IPS-15b (cell line): Measurements from ENCODE around the gene CAMSAP1.
A peak's percentile ranks its signal among the peaks of the same experiment; 100 is the strongest.

Experiments
- H3K27me3 ChIP-seq: one replicate; pipeline ENCODE4 v1.6.1; 2013; ENCODE audit warnings: low read length; ENCODE audit not compliant: control insufficient read depth, insufficient read depth
- H3K36me3 ChIP-seq: one replicate; pipeline ENCODE4 v1.6.1; 2013; ENCODE audit warnings: low read length; ENCODE audit not compliant: control insufficient read depth, insufficient read depth
- H3K4me1 ChIP-seq: one replicate; pipeline ENCODE4 v1.6.1; 2013; ENCODE audit warnings: mild to moderate bottlenecking, low read length; ENCODE audit not compliant: control insufficient read depth, insufficient read depth
- H3K4me3 ChIP-seq: one replicate; pipeline ENCODE4 v1.5.1; 2013; ENCODE audit warnings: low read depth, low read length
- H3K9ac ChIP-seq: one replicate; pipeline ENCODE4 v1.6.1; 2013; ENCODE audit warnings: low read depth, mild to moderate bottlenecking, low read length
- H3K9me3 ChIP-seq: one replicate; pipeline ENCODE4 v1.6.1; 2013; ENCODE audit warnings: mild to moderate bottlenecking, low read length; ENCODE audit not compliant: control insufficient read depth, insufficient read depth

CAMSAP1 gene

DNA sequence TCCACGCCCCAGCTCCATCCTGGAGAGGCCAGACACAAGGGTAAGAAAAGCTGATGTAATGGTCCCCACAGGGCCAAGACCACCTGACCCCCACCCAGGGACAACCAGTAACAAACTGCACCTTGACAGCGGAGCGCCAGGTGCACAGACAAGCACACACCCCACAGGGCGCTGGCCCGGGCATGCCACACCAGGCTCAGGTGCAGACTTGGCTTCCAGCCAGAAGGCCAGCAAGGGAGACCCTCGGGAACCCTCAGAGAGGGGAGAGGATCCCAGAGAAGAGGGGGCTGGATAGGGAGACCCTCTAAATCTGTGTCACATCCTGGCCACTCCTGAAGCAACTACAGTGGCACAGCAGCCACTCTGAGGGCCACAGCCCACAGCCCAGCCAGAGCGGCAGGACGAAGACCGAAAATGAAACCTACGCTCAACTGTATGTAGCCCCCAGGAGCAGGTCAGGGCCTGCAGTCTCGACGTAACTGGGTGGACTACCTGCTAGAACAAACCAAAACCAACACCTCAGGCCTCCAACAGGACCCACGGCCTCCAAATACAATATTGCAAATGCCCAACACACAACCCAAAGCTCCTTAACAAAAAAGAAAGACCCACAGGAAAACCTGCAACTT is 18.5 kb downstream of the CAMSAP1 start:
- H3K4me1 ChIP-seq: peaks cover 17% of the 10 kb centered on the region
- H3K36me3 ChIP-seq: peaks cover 7% of the 10 kb centered on the region
- no peaks in the 10 kb centered on the region for H3K27me3 ChIP-seq
- H3K9me3 ChIP-seq: no peaks in the 10 kb centered on the region
- H3K9ac ChIP-seq: peak overlapping the region; percentile 66
- no peak overlapping the region for H3K4me3 ChIP-seq

DNA sequence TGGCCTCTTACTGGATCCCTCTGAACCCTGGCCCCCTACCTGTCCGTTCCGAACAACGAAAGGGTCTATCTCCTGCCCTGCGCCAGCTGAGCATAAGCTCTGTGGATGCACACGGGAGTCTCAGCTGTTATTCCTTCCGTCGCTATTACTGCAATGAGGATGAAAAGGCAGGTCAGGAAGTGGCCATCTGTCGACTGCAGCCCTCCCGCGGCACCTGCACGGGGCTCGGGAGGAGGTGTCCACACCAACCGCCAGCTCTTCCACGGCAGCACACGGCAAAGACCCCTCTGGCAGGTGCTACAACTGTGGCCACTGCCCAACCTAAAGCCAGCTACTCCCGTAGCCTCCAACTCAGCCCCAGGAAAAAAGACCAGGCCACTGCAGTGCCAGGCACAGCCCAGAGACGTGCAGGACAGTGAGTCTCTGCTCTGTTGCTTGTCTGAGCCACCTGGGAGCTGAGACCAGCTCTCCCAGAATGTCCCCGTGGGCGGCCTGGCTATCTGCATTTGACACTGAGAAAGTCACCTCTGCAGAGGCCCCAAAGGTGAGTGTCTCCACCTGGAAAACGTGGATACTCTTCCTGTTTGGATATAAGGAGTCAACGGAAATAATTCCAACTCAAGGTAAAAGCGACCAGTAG is 19.1 kb downstream of the CAMSAP1 start:
- Histone ChIP-seq H3K9me3 (no peaks in the 10 kb centered on the region), H3K9ac (peak overlapping the region; percentile 66), H3K4me1 (peaks cover 17% of the 10 kb centered on the region), H3K4me3 (no peak overlapping the region), H3K27me3 (no peaks in the 10 kb centered on the region), H3K36me3 (peaks cover 7% of the 10 kb centered on the region)

DNA sequence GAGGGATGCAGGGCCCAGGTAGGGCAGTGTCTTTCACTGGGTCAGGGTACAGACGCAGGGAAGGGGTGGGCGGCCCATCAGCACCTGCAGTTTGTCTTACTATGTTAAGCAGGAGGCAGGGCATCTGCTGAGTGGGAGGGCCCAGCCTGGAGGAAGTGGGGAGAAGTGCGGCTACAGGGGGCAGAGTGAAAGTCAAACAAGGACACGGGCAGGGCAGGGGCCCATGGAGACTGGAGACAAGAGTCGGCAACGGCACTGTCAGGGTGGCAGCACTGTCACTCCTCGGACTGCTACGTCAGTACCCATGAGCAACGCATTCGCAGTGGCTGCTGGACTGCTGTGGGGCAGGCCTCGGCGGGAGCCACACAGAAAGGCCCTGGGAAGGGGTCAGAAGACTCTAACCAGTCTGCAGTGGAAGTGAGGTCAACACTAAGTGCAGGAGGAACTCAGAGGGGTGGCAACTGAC is 19.7 kb downstream of the CAMSAP1 start:
- peaks cover 17% of the 10 kb centered on the region for H3K4me1 ChIP-seq
- H3K4me3 ChIP-seq: no peak overlapping the region
- no peaks in the 10 kb centered on the region for H3K27me3 ChIP-seq
- peaks cover 7% of the 10 kb centered on the region for H3K36me3 ChIP-seq
- H3K9me3 ChIP-seq: no peaks in the 10 kb centered on the region
- peak overlapping the region; percentile 66 for H3K9ac ChIP-seq

DNA sequence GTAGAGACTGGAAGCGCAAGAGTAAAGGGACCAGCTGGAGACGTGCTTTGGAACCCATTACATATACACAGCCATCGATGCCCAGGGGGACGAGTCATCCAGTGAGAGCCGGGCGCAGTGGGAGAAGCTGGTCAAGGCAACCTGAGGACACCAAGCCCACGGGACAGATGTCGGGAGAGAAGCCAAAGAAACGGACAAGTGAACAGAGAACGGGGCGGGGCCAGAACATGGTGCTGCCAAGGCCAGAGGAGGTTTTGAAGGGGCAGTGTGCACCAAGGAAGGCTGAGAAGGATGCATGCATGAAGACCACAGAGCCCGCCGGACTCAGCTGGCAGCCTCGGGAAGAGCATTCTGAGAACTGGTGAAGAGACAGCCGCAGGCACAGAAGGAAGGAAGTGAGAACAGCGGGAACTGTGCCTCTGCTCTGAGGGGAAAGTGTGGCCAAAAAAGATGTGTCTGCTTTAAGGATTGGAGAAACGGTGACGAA is 20.3 kb downstream of the CAMSAP1 start:
- Histone ChIP-seq H3K4me3 (no peak overlapping the region), H3K9me3 (no peaks in the 10 kb centered on the region), H3K9ac (peak overlapping the region; percentile 60), H3K4me1 (peaks cover 17% of the 10 kb centered on the region), H3K36me3 (peaks cover 7% of the 10 kb centered on the region), H3K27me3 (no peaks in the 10 kb centered on the region)

DNA sequence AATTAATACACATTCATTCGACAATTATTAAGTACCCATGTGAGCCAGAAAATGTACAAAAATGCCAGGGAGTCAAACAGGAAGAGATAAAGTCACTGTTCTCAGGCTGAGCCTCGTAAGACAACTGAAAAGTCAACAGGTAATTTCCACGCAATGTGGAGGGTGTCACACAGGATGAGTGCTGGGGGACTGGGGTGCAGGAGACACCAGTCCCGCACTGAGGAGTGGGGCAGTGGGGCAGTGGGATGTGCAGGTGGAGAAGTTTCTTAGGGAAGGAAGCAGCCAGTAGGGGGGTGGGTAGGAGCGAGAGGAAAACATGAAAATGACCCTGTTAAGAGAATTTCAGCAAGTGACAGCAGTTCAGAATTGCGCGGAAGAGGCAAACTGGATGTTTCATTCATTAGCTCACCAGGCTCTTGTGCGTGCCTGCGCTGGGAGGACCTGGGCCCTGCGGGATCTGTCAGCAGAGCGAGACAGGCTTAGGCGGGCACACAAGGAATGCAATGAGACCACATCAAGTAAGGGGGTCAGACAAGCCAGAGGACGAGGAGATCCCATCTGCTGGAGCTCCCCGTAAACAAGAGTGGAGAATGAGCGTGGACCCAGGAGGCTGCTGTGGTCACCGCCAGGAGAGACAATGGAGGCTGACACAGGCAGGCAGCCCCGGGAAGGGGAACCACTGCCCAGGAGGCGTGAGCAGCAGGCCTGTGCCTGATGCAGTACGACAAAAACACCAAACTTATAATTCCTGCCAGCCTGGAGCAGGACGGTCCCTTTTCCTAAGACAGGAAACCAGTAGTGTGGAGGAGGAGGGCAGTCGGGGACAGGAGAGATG is 21.0 kb downstream of the CAMSAP1 start:
- no peaks in the 10 kb centered on the region for H3K27me3 ChIP-seq
- no peak overlapping the region for H3K9ac ChIP-seq
- no peaks in the 10 kb centered on the region for H3K9me3 ChIP-seq
- peaks cover 17% of the 10 kb centered on the region for H3K4me1 ChIP-seq
- H3K4me3 ChIP-seq: no peak overlapping the region
- peaks cover 7% of the 10 kb centered on the region for H3K36me3 ChIP-seq

DNA sequence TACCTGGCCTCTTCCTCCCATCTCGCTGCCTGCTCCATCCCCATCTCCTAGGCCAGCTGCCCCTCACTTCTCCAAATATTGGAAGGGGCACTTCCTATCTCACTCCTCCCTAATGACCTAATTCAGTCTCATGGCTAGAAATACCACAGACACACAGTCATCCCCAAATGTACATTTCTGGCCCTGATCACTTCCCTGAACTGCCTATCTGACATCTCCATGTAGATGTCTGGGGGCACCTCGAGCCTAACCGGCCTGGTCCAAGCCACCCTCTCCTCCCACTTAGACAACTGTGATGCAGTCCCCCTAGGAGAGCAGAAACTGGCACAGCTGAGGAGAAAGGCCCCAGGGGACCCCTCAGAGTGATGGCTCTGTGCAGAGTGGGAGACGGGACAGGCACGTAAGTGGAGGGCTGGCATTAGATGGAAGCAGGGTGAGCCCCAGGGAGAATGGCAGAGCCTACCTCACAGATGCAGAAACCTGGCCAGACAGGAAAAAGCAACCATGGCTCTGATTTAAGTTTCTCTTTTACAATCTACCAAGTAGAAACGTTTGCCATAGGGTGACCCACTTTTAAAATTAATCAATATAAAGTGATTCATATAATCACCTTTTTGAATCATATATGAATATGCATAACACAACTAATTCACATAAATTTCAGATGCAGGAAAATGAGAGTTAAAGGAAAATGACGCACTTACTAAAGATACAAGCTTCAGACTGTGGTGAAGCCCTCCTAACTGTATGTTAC is 22.1 kb downstream of the CAMSAP1 start:
- Histone ChIP-seq H3K36me3 (peaks cover 7% of the 10 kb centered on the region), H3K4me3 (no peak overlapping the region), H3K9ac (no peak overlapping the region), H3K9me3 (no peaks in the 10 kb centered on the region), H3K4me1 (peaks cover 19% of the 10 kb centered on the region), H3K27me3 (no peaks in the 10 kb centered on the region)

DNA sequence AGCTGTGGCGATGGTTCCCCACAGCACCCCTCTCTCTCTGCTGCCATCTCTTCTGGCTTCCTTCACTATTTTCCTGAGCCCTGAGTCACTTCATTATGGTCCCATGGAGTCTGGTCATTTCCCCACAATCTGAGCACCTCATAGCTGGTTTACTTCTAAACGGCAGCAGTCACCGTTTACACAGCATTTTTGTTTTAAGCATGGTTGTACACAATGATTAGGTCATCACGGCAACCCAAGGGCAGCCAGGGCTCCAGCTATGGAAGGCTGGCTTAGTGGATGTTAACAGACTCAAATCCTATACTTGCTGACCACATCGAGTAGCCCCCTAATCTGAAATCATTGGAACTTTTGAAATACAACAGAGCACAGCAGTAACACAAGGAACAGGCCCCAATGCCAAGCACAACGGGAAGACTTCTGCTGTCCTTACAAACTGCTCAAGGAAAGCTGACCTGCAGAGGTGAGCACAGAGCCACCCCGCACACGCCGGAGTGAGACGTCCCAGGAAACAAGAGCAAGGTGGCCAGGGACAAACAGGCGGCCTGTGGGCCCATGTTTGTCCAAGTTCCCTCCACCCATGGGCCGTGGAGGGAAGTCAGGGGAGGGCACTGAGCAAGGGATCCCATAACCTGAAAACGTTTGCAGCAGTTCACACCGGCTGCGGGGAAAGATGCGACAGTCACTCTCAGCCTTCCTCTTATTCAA is 22.9 kb downstream of the CAMSAP1 start:
- no peaks in the 10 kb centered on the region for H3K27me3 ChIP-seq
- peaks cover 20% of the 10 kb centered on the region for H3K4me1 ChIP-seq
- no peak overlapping the region for H3K9ac ChIP-seq
- H3K4me3 ChIP-seq: no peak overlapping the region
- H3K9me3 ChIP-seq: no peaks in the 10 kb centered on the region
- peaks cover 3% of the 10 kb centered on the region for H3K36me3 ChIP-seq

DNA sequence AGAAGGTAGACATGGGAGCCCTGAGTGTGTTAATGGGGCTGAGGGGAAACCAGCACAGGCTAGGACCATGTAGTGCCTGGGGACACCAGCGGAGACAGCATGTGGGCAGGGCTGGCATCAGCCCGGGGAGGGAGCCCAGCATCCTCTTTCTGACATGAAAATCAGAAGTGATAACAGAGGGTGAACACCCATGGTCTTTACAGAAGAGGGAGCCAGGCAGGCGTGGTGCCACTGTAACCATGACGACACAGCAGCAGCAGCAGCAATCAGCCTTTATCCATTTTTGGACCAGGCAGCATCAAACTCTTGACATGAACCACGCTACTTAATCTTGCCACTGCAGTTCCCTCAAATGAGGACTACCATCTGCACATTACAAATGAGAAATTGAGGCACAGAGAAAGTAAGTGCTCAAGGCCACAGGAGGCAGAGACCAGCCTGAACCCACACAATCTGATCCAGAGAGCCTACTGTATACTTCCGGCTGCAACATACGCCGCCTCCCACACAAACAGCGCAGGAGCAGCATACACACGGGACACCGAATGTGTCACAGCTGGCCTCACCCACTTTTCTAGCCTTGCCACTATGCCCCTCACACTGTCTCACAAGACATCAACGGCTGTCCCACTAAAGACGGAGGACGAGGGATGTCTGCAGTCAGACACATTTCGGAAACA is 23.8 kb downstream of the CAMSAP1 start:
- H3K27me3 ChIP-seq: no peaks in the 10 kb centered on the region
- peaks cover 3% of the 10 kb centered on the region for H3K36me3 ChIP-seq
- peaks cover 28% of the 10 kb centered on the region for H3K4me1 ChIP-seq
- H3K9ac ChIP-seq: no peak overlapping the region
- no peak overlapping the region for H3K4me3 ChIP-seq
- no peaks in the 10 kb centered on the region for H3K9me3 ChIP-seq

DNA sequence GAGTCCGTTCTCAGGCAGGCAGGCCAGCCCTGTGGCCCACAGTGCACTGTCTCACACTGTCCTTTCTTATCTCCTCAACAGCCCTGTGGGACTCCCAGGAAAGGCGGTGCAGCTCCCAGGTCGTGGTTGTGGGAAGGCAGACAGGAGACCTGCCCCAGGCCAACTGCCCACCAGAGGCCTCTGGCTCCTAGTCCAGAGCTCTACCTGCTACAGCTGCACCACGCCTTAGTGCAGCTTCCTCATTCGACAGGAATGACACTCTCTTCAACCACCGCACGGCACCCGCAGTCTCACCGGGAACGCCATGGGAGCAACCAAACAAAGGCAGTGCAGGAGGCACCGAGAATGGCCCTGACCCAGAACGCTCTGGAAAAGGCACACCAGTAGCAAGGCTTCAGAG is 25.3 kb downstream of the CAMSAP1 start:
- Histone ChIP-seq H3K4me1 (peaks cover 26% of the 10 kb centered on the region), H3K36me3 (no peaks in the 10 kb centered on the region), H3K9ac (no peak overlapping the region), H3K4me3 (no peak overlapping the region), H3K27me3 (no peaks in the 10 kb centered on the region), H3K9me3 (no peaks in the 10 kb centered on the region)

DNA sequence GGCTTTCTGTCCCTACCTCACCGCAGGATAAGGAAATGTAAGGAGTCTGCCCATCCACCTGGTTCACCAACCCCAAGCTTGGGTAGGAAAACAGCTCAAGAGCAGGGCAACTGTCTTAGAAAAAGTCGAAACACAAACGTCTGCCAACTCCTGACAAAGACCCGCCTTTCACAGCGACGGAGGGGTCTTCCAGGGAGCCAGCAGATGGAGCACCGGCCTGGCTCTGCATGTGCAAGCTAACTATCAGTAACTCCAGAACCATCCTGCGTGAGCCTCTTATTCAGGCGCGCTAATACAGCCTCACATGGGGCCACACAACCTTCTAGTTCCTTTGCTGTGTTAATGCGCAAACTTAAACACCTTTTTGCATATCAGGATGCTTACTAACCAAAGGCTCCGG is 26.9 kb downstream of the CAMSAP1 start:
- Histone ChIP-seq H3K4me3 (no peak overlapping the region), H3K4me1 (peaks cover 20% of the 10 kb centered on the region), H3K36me3 (no peaks in the 10 kb centered on the region), H3K27me3 (no peaks in the 10 kb centered on the region), H3K9me3 (no peaks in the 10 kb centered on the region), H3K9ac (no peak overlapping the region)
